SU-DHL-6 (cell line): Measurements from ENCODE around the gene DDIT3.

ENCODE experiments used
- H2AFZ ChIP-seq: fragments of 200-600 bp; sonication (generic); 2 replicates; pipeline ENCODE4 v1.6.1; 2014; ENCODE audit warnings: low read depth, mild to moderate bottlenecking, moderate library complexity, mixed read lengths, antibody characterized with exemption, low read length; ENCODE audit not compliant: severe bottlenecking
- H3F3A ChIP-seq: fragments of 200-600 bp; shearing (Covaris generic); 2 replicates; pipeline ENCODE4 v1.6.0; 2016; ENCODE audit warnings: antibody characterized with exemption, mild to moderate bottlenecking; ENCODE audit not compliant: insufficient read depth
- H3K27ac ChIP-seq: fragments of 200-600 bp; sonication (generic); 2 replicates; pipeline ENCODE4 v1.5.1; 2016; ENCODE audit warnings: low read depth, mild to moderate bottlenecking, low read length, moderate library complexity, mixed read lengths
- H3K27me3 ChIP-seq: fragments of 200-600 bp; sonication (generic), shearing (Covaris generic); 2 replicates; pipeline ENCODE4 v1.6.0; 2014; ENCODE audit warnings: mild to moderate bottlenecking, low read length
- H3K36me3 ChIP-seq: fragments of 200-600 bp; sonication (generic); 2 replicates; pipeline ENCODE4 v1.6.1; 2014; ENCODE audit warnings: mild to moderate bottlenecking, low read length, mixed read lengths
- H3K4me2 ChIP-seq: fragments of 300-600, 200-600 bp; shearing (Covaris generic), sonication (generic); 2 replicates; pipeline ENCODE4 v1.6.0; 2014; ENCODE audit warnings: low read length, low read depth, mild to moderate bottlenecking; ENCODE audit not compliant: poor library complexity, severe bottlenecking
- H3K4me3 ChIP-seq: fragments of 200-600 bp; sonication (generic); 2 replicates; pipeline ENCODE4 v1.5.1; 2014; ENCODE audit warnings: antibody characterized with exemption, low read length, mild to moderate bottlenecking, mixed read lengths; ENCODE audit not compliant: insufficient read depth, poor library complexity, severe bottlenecking
- H3K79me2 ChIP-seq: fragments of 200-600 bp; sonication (generic); 2 replicates; pipeline ENCODE4 v1.6.1; 2014; ENCODE audit warnings: mild to moderate bottlenecking, low read length, moderate library complexity; ENCODE audit not compliant: insufficient read depth
- H3K9ac ChIP-seq: fragments of 200-600 bp; sonication (generic); 2 replicates; pipeline ENCODE4 v1.7.0; 2014; ENCODE audit warnings: mild to moderate bottlenecking, low read length
- H3K9me2 ChIP-seq: fragments of 200-600 bp; sonication (generic); replicated peaks from 2 replicates; pipeline ENCODE4 v1.6.1; 2014; ENCODE audit warnings: low read length; ENCODE audit not compliant: insufficient read depth
- H3K9me3 ChIP-seq: fragments of 200-600 bp; sonication (generic); 2 replicates; pipeline ENCODE4 v1.6.1; 2014; ENCODE audit warnings: low read length, mixed read lengths; ENCODE audit not compliant: insufficient read depth
- H4K20me1 ChIP-seq: fragments of 200-600 bp; sonication (generic); 2 replicates; pipeline ENCODE4 v1.6.1; 2014; ENCODE audit warnings: low read depth, mild to moderate bottlenecking, antibody characterized with exemption, low read length, moderate library complexity, mixed read lengths
- EZH2phosphoT487 ChIP-seq: fragments of 200-600 bp; sonication (generic), shearing (Covaris generic); conservative IDR thresholded peaks from 2 replicates; pipeline ENCODE4 v1.6.1; 2018; ENCODE audit warnings: mild to moderate bottlenecking, antibody characterized with exemption, low read length, moderate library complexity, mixed read lengths
- TF ChIP-seq, protein P1 (sequence below): fragments of 200-600 bp; sonication (generic); IDR thresholded peaks from one replicate; pipeline ENCODE4 v1.5.1; 2017; ENCODE audit warnings: antibody characterized with exemption, mild to moderate bottlenecking, low read length, moderate library complexity; ENCODE audit not compliant: insufficient read depth, poor library complexity, severe bottlenecking

The DDIT3 gene

GRCh38 chr12:57521525-57522010 is 1.3 kb upstream of the DDIT3 start:
- H3K36me3 ChIP-seq, result peaks cover 4% of the 10 kb centered on the region; the same call in 1 of the 2 replicates
- no peaks in the 10 kb centered on the region for H3K27me3 ChIP-seq
- H3K4me3 ChIP-seq, result peak overlapping the region; percentile 72
- H3K79me2 ChIP-seq, result peaks cover 35% of the 10 kb centered on the region
- peak overlapping the region; percentile 98 for H3K27ac ChIP-seq
- H3K9me2 ChIP-seq, result no peaks in the 10 kb centered on the region
- H3K9ac ChIP-seq, result peak overlapping the region; percentile 83
- H3F3A ChIP-seq, result peaks cover 36% of the 10 kb centered on the region
- no peak overlapping the region for H2AFZ ChIP-seq
- no peaks in the 10 kb centered on the region; the same call in 1 of the 2 replicates for H4K20me1 ChIP-seq
- peak overlapping the region; percentile 84 for H3K4me2 ChIP-seq
- TF ChIP-seq EZH2phosphoT487, result no peak
- TF ChIP-seq, protein P1, sequence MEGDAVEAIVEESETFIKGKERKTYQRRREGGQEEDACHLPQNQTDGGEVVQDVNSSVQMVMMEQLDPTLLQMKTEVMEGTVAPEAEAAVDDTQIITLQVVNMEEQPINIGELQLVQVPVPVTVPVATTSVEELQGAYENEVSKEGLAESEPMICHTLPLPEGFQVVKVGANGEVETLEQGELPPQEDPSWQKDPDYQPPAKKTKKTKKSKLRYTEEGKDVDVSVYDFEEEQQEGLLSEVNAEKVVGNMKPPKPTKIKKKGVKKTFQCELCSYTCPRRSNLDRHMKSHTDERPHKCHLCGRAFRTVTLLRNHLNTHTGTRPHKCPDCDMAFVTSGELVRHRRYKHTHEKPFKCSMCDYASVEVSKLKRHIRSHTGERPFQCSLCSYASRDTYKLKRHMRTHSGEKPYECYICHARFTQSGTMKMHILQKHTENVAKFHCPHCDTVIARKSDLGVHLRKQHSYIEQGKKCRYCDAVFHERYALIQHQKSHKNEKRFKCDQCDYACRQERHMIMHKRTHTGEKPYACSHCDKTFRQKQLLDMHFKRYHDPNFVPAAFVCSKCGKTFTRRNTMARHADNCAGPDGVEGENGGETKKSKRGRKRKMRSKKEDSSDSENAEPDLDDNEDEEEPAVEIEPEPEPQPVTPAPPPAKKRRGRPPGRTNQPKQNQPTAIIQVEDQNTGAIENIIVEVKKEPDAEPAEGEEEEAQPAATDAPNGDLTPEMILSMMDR, result no peak
- no peaks in the 10 kb centered on the region for H3K9me3 ChIP-seq

DNA sequence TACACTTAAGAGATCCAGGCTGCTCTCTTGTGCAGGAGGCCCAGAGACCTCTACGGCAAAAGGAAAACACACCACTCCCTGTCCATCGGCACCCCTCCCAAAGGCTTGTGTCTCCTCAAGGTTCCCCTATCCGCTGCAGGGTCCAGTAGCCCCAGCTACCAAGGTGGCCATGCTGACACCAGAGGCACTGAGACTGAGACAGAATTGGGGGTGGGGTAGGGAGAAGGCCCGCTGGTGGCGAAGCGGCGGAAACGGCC is 590 bp downstream of the DDIT3 start:
- H3K36me3 ChIP-seq, result peaks cover 20% of the 10 kb centered on the region
- peak overlapping the region; percentile 86 for H3K9ac ChIP-seq
- H4K20me1 ChIP-seq, result no peaks in the 10 kb centered on the region; the same call in 1 of the 2 replicates
- H3F3A ChIP-seq, result peaks cover 53% of the 10 kb centered on the region
- no peaks in the 10 kb centered on the region for H3K9me3 ChIP-seq
- H3K4me3 ChIP-seq, result peak overlapping the region; percentile 70
- H2AFZ ChIP-seq, result no peak overlapping the region
- peak overlapping the region; percentile 72 for H3K4me2 ChIP-seq
- TF ChIP-seq, protein P1, result no peak
- TF ChIP-seq EZH2phosphoT487, result no peak
- peaks cover 34% of the 10 kb centered on the region for H3K79me2 ChIP-seq
- H3K27ac ChIP-seq, result peak overlapping the region; percentile 58
- no peaks in the 10 kb centered on the region for H3K9me2 ChIP-seq
- H3K27me3 ChIP-seq, result no peaks in the 10 kb centered on the region

GRCh38 chr12:57518920-57519795 is 1.2 kb downstream of the DDIT3 start:
- Histone ChIP-seq H3K9me3 (no peaks in the 10 kb centered on the region), H3K36me3 (peaks cover 20% of the 10 kb centered on the region), H3K27ac (peak overlapping the region; percentile 58), H3K79me2 (peaks cover 30% of the 10 kb centered on the region), H3K4me2 (peak overlapping the region; percentile 72), H2AFZ (no peak overlapping the region), H3K9ac (peak overlapping the region; percentile 86), H3K9me2 (no peaks in the 10 kb centered on the region), H3K4me3 (peak overlapping the region; percentile 70), H4K20me1 (no peaks in the 10 kb centered on the region; the same call in 1 of the 2 replicates), H3F3A (peaks cover 53% of the 10 kb centered on the region), H3K27me3 (no peaks in the 10 kb centered on the region)
- TF ChIP-seq, protein P1, result no peak
- TF ChIP-seq EZH2phosphoT487, result no peak
